ENCODE results near the gene FCRL2. TPM values are rescaled to one million over a fixed set of nuclear protein-coding genes. Genes with fewer than 3 reads are reported as not detected.

FCRL2 gene
- total RNA-seq, 1 donor from 2014 or later = 0.20 TPM

DNA sequence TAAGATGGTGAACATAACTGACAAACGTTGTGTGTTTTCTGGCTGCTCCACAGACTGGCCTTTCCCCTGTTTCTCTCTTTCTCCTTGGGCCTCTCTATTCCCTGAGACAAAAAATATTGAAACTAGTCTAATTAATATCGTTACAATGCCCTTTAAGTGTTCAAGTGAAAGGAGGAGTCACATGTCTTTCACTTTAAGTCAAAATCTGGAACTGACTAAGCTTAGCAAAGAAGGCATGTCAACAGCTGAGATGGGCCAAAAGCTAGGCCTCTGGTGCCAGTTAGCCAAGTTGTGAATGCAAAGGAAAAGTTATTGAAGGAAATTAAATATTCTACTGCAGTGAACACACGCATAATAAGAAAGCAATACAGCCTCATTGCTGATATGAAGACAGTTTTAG is 44.2 kb downstream of the FCRL2 start:
- H3K9me3 ChIP-seq = no peaks in the 10 kb centered on the region
- TF ChIP-seq, protein P1, sequence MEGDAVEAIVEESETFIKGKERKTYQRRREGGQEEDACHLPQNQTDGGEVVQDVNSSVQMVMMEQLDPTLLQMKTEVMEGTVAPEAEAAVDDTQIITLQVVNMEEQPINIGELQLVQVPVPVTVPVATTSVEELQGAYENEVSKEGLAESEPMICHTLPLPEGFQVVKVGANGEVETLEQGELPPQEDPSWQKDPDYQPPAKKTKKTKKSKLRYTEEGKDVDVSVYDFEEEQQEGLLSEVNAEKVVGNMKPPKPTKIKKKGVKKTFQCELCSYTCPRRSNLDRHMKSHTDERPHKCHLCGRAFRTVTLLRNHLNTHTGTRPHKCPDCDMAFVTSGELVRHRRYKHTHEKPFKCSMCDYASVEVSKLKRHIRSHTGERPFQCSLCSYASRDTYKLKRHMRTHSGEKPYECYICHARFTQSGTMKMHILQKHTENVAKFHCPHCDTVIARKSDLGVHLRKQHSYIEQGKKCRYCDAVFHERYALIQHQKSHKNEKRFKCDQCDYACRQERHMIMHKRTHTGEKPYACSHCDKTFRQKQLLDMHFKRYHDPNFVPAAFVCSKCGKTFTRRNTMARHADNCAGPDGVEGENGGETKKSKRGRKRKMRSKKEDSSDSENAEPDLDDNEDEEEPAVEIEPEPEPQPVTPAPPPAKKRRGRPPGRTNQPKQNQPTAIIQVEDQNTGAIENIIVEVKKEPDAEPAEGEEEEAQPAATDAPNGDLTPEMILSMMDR (IDR thresholded peaks at IDR 0.05) = no peak
- H3K4me3 ChIP-seq = no peak overlapping the region
- no peaks in the 10 kb centered on the region for H3K4me1 ChIP-seq
- ATAC-seq (no peak), DNase-seq (no peak)
- no peak overlapping the region for H3K27ac ChIP-seq
- H3K27me3 ChIP-seq = no peaks in the 10 kb centered on the region
- intact Hi-C loops (cut with DNase I) = no loop called here
- no peaks in the 10 kb centered on the region for H3K36me3 ChIP-seq

DNA sequence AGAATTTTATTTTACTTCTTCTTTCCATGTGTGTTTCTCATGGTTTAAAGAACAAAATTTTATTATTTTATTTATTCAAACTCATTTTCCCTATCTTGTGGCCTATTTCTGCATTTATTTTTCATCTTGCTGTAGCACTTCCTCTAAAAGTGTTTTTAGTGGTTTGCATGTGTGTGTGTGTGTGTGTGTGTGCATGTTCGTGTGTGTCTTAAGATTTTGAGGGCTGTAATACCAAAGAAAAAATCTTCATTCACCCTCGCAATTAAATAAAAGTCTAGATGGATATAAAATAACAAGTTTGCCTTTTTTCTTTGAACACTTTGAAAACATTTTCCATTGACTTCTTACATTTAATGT is 51.7 kb downstream of the FCRL2 start:
- H3K4me3 ChIP-seq = no peak overlapping the region
- H3K4me1 ChIP-seq = no peaks in the 10 kb centered on the region
- intact Hi-C loops (cut with DNase I) = no loop called here
- no peaks in the 10 kb centered on the region for H3K36me3 ChIP-seq
- H3K9me3 ChIP-seq = no peaks in the 10 kb centered on the region
- DNase-seq (no peak), ATAC-seq (no peak)
- no peak overlapping the region for H3K27ac ChIP-seq
- H3K27me3 ChIP-seq = no peaks in the 10 kb centered on the region
- TF ChIP-seq, protein P1 (IDR thresholded peaks at IDR 0.05) = no peak

DNA sequence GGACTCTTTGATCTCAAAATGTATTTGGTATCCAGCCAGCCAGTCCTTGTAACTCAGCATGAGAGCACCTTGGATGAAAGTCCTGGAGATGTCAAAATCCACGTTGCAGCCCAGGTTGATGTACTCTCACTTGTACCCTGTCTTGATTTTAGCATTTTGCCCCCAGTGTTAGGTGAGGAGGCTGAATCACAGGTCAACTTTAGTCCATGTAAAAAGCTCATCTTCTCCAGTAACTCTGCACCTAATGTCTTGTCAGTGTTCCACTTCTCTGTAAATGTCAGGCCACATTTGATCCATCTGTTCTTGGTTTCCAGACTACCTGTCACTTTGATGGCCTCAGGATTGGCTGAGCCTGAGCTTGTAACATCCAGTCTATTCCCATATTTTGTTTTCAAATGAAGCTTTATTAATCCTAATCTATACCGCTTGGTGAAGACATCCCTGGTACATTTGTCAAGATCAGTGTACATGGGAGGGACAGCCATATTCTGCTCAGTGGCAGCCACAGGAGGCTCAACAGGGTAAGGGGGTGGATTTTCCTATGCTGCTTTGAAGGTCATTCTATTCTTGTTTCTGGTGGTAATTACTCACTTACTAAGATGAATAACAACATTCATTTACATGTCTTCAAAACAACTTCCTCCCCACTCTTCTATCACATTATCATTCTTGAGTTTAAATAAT is 52.3 kb downstream of the FCRL2 start:
- TF ChIP-seq, protein P1 (IDR thresholded peaks at IDR 0.05) = no peak
- intact Hi-C loops (cut with DNase I) = no loop called here
- no peak for ATAC-seq

DNA sequence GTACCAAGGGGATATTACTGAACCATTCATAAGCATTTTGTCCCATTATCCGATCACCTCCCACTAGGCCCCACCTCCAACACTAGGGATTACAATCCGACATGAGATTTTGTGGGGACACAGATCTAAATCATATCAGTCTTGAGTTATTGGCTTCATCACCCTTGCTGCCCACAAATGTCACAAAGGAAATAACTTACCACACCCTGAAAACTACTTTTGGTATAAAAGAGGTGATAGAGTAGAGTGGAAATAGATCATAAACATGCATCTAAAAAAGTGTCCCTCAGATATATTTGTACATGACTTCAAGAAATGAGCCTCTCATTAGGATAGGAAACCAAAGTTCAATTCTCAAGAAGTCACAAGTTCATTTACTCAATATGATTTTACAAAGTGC is 53.8 kb downstream of the FCRL2 start:
- H3K4me3 ChIP-seq = no peak overlapping the region
- intact Hi-C loops (cut with DNase I) = no loop called here
- no peaks in the 10 kb centered on the region for H3K27me3 ChIP-seq
- no peak for DNase-seq
- no peaks in the 10 kb centered on the region for H3K4me1 ChIP-seq
- no peaks in the 10 kb centered on the region for H3K36me3 ChIP-seq
- TF ChIP-seq, protein P1 (IDR thresholded peaks at IDR 0.05) = no peak
- no peak overlapping the region for H3K27ac ChIP-seq
- ATAC-seq = no peak
- H3K9me3 ChIP-seq = no peaks in the 10 kb centered on the region

More for the DNA sequence above, 52.3 kb downstream of the FCRL2 start:
- Histone ChIP-seq H3K4me3 (no peak overlapping the region), H3K27me3 (no peaks in the 10 kb centered on the region), H3K9me3 (no peaks in the 10 kb centered on the region), H3K27ac (no peak overlapping the region), H3K4me1 (no peaks in the 10 kb centered on the region), H3K36me3 (no peaks in the 10 kb centered on the region)
- DNase-seq = no peak

DNA sequence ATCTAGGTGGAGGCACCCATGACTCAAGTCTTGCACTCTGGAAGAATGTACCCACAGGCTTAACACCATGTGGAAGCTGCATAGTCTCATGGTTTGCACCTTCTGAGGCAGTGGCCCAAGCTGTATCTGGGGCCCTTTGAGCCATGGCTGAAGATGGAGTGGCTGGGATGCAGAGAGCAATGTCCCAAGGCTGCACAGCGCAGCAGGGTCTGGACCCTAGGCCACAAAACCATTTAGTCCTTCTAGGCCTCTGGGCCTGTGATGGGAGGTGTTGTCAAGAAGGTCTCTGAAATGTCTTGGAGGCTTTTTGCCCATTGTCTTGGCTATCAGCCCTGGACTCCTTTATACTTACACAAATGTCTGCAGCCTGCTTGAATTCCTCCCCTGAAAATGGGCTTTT is 54.9 kb downstream of the FCRL2 start:
- no peak overlapping the region for H3K27ac ChIP-seq
- H3K4me1 ChIP-seq = no peaks in the 10 kb centered on the region
- ATAC-seq (no peak), DNase-seq (no peak)
- no peaks in the 10 kb centered on the region for H3K9me3 ChIP-seq
- no peaks in the 10 kb centered on the region for H3K27me3 ChIP-seq
- TF ChIP-seq, protein P1 (IDR thresholded peaks at IDR 0.05) = no peak
- intact Hi-C loops (cut with DNase I) = no loop called here
- H3K4me3 ChIP-seq = no peak overlapping the region
- no peaks in the 10 kb centered on the region for H3K36me3 ChIP-seq

DNA sequence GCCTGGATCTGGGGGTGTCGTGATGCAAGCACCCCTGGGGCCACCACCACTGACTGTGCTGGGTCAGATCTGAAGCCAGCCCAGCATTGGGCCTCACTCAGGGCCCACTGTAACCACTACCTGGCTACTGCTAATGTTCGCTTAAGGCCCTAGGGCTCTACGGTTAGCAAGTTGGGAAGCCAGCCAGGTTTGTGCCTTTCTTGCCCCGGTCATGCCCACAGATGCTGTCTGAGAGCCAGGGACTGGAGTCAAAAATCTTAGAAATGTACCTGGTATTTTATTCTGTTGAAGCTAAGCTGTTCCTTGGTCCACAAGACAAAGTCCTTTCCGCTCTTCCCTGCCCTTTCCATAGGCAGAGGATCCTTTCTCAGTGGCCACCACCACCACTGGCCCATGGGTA is 61.2 kb downstream of the FCRL2 start:
- H3K36me3 ChIP-seq = no peaks in the 10 kb centered on the region
- TF ChIP-seq, protein P1 (IDR thresholded peaks at IDR 0.05) = no peak
- no peak for ATAC-seq
- no peaks in the 10 kb centered on the region for H3K27me3 ChIP-seq
- intact Hi-C loops (cut with DNase I) = no loop called here
- no peak overlapping the region for H3K4me3 ChIP-seq
- H3K27ac ChIP-seq = no peak overlapping the region
- no peaks in the 10 kb centered on the region for H3K4me1 ChIP-seq
- H3K9me3 ChIP-seq = no peaks in the 10 kb centered on the region
- DNase-seq = no peak

Measured in upper lobe of right lung (tissue), 1 donor.